Kidney glomerular epithelial cell (primary cell): Measurements from ENCODE around the gene CCDC15.
"Not testable (repeated sequence)": the region's sequence is repeated elsewhere in the genome, so short reads cannot be mapped to it uniquely, and the experiment has no call there.

Experiments used
- DNase-seq: peaks from one replicate; lab custom pipeline; 2025; lab: John Stamatoyannopoulos, UW

Gene CCDC15

DNA sequence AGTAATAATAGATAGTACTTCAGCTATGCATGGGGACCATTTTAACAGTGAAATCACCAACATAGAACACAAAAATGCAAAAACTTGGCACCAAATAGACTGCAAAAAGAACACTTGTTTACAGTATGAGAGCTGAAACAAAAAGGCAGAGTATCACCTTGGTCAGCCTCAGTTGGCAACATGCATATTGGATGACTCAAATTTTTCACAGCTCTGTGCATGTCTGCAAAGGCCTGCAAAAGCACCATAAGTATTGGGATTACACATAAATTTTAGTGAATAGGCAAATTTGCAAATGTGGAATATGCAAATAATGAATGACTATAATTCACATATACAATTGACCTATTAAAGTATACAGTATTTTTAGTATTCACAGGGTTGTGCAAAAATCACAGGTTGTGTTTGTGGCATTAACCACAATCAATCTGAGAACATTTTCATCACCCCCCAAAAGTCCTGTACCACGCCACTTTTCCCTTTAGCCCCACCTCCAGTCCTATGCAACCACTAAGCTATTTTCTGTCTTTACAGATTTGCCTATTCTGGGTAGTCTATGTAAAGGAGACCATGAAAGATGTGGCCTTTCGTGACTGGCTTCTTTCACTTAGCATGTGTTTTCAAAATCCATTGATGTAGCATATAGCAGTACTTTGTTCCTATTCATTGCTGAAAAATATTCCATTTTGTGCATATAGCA, 47.2 kb downstream of the CCDC15 start:
- DNase-seq: no peak

DNA sequence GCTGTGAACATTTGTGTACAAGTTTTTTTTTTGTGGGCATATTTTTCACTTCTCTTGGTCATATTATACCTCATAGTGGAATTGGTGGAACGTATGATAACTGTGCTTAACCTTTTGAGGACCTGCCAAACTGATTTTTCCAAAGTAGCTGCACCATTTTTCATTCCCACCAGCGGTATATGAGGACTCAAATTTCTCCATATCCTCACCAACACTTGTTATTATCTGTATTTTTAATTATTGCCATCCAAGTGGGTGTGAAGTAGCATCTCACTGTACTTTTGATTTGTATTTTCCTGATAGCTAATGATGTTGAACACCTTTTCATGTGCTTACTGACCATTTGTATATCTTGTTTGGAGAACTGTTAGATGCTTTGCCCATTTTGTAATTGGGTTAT, 47.8 kb downstream of the CCDC15 start:
- no peak for DNase-seq

GRCh38 chr11:125005491-125005890, 51.5 kb downstream of the CCDC15 start:
- DNase-seq: no peak

DNA sequence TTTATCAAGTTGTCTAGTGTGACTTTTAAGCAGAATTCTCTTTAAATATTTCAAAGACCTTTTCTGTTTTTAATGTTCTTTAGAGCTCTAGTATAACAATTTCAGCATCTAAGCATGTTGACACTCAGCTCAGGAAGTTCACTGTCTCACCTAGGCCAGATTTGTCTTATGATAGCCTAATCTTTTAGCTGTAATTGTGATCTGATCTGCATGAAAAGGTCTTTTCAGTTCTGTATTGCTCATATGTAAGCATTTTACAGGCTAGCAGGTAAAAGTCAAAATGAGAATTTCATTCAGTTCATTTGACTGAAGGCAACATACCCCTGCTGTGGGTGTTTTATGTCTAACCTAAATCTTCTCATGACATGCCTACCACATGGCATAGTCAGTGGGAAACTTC, 62.4 kb downstream of the CCDC15 start:
- no peak for DNase-seq

DNA sequence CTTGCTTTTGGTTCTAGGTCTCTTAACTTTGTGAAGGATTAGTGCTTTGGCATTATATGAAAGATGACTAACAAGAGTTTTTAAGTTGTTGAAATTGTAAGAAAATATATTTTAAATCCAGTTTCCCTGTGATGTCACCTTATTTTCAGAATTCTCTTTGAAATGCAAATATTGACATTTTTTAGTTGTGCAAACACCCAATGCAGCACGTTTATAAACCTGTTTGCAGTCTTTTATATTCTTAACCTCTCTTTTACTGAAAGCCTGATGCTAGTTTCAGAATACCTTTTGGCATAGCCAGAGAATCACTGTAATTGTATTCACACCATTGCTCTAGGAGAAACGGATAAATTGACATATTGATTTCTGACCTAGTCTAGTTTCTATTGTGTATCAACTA, 66.3 kb downstream of the CCDC15 start:
- no peak for DNase-seq

DNA sequence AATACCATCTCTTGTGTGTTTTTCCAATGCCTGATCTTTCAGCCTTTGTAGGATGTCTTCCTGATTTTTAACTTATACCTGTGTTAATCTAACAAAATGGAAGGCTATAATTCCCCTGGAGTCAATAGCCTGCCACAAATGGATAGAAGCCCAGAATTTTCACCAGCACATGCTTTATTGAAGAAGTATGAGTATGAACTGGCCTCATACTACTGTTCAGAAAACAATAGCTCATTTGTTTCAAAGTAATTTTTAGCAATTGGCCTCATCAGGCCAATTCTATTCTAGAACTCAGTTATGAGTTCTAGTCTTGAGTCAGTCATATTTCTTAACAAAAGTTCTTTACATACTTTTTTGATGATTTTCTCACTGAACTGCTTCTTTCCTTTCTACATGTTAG, 68.5 kb downstream of the CCDC15 start:
- DNase-seq: no peak

DNA sequence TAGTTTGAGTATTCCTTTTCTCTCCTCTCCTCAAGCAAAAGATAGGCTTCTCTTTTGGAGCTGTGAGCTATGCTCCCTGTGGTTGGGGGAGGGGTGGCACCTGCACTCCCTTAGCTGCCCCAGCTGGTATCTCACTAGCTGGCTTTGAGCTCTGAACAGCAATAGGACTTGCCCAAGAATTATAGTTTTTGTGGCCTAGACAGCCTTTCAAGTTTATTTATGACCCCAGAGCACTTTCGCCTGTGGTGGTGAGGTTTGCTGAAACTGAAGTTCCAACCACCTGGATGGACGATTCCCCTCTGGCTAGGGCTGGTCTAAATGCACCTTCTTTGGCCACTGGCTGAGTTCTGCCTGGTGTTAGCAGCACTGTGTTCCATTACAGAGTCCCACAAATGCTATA, 72.0 kb downstream of the CCDC15 start:
- no peak for DNase-seq

GRCh38 chr11:125029431-125029830, 75.4 kb downstream of the CCDC15 start:
- not testable (repeated sequence) for DNase-seq

- peak; percentile 11 for DNase-seq
These were observed 82.9 kb downstream of the CCDC15 start for GRCh38 chr11:125036933-125037332.

- DNase-seq: no peak
These were observed 95.3 kb downstream of the CCDC15 start for GRCh38 chr11:125049164-125049792.

DNA sequence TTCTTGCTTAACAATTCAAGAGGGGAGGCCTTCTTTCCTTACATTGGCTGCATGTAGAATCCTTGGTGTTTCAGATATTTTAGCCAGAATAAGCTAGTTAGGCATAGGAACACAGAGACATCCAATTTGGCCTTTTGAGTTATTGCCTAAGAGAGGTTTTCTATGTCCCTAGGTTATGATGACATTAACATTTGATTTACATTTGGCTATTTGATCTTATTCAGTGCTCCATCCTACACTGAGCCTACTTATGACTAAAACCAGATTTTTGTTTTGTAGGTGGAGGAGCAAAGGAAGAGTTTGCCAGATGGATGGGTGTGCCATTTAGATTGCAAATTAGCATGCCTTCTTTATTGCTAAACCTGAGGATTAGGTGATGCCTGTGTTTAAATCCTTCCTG, 98.0 kb downstream of the CCDC15 start:
- no peak for DNase-seq

DNA sequence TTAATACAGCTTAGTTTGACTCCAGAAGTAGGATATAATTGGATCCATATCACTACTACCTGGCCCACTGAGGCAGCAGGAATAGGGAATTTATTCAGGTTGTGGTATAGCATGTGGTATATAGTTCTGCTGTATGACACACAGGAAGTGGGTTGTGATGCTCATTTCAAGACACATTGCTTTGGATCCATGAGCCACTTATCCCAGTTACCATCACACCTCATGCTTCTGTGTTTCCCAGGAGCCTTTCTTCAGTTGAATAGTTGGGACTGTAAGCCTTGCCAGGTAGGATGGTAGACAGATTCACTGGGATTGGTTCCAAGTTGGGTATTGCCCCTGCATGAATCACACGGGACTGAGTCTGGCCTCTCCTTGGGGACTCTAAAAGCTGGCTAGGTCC, 99.2 kb downstream of the CCDC15 start:
- no peak for DNase-seq

- DNase-seq: no peak
These were observed 101.2 kb downstream of the CCDC15 start for GRCh38 chr11:125055107-125055715.

DNA sequence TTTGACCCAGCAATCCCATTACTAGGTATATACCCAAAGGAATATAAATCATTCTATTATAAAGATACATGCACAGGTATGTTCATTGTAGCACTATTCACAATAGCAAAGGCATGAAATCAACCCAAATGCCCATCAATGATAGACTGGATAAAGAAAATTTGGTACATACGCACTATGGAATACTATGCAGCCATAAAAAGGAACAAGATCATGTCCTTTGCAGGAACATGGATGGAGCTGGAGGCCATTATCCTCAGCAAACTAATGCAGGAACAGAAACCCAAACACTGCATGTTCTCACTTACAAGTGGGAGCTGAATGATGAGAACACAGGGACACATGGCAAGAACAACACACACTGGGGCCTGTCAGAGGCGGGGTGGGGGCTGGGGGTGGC, 102.1 kb downstream of the CCDC15 start:
- DNase-seq: not testable (repeated sequence)

GRCh38 chr11:125056931-125057692, 103.1 kb downstream of the CCDC15 start:
- no peak for DNase-seq

GRCh38 chr11:125057693-125058016, 103.7 kb downstream of the CCDC15 start:
- no peak for DNase-seq

- DNase-seq: no peak
These were observed 107.3 kb downstream of the CCDC15 start for GRCh38 chr11:125061281-125061680.

DNA sequence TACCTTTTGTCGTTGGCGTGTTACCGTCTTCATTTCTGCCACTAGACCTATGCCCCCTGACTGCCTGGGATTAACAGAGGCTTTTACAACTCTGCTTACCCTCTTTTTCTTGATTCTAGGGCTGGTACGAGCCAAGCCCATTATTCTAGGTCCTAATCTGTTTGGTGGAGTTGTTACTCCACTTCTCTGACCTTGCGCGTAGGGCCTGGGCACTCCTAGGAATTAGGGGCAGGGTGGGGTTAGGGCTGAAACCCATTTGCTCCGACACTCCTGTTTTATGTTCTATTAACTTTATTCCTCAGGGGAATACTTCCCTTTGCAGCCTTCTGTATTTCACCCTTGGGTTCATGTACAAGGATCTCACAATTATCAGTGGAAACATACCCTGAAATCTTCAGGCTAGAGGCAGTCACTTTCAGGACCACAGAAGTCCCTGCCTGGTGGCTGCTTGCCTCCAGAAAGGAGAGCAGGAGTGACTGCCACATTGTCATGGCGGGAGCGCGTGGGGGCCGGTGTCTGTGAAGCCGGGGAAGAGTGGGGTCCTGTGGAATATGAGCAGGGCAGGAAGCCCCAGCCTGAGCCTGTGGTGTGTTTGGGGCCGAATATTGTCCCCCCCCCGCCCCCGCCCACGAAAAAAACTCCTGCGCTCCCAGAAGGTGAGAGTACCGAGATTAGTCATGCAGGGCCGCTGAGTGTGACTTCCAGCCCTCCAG, 108.4 kb downstream of the CCDC15 start:
- DNase-seq: no peak

GRCh38 chr11:125062931-125063428, 109.0 kb downstream of the CCDC15 start, which contains the start of gene SLC37A2:
Gene SLC37A2 (plus strand): TSS chr11:125063305. CDS start chr11:125063368, 63 bp downstream.
- peak; percentile 23 for DNase-seq

GRCh38 chr11:125063429-125064043, 109.5 kb downstream of the CCDC15 start:
- no peak for DNase-seq

GRCh38 chr11:125064070-125064469, 110.1 kb downstream of the CCDC15 start:
- no peak for DNase-seq
